Prostate gland (tissue), 2 donors: ENCODE measurements around the gene ZNF821. TPM values are rescaled to one million over a fixed set of nuclear protein-coding genes. Genes with fewer than 3 reads are reported as not detected.

ENCODE experiments used
- DNase-seq: peaks from one replicate; pipeline ENCODE4 v3.0.0-alpha.2; 2019; ENCODE audit warnings: low spot score
- H3K27ac ChIP-seq, 2 donors: fragments of 200-600 bp; sonication (generic); 2 replicates each; pipeline ENCODE4 v1.5.1; 2017 to 2019
- H3K27me3 ChIP-seq: fragments of 200-600 bp; sonication (generic); replicated peaks from 2 replicates; pipeline ENCODE4 v1.5.1; 2019; ENCODE audit not compliant: insufficient read depth
- H3K36me3 ChIP-seq, 2 donors: fragments of 200-600 bp; sonication (generic); 1 replicate in 1 of 2; 2 replicates in 1 of 2; pipeline versions ENCODE4 v1.5.1 to v1.8.1; 2017 to 2019
- H3K4me1 ChIP-seq: fragments of 200-600 bp; sonication (generic); replicated peaks from 2 replicates; pipeline ENCODE4 v1.5.1; 2019
- H3K4me3 ChIP-seq, 2 donors: fragments of 200-600 bp; sonication (generic); 2 replicates each; pipeline ENCODE4 v1.5.1; 2017 to 2019
- H3K9me3 ChIP-seq: fragments of 200-600 bp; sonication (generic); 2 replicates; pipeline ENCODE4 v1.5.1; 2017
- CTCF ChIP-seq, 4 experiments: fragments of 200-600 bp in 2 of 4; fragments of 450-650 bp in 2 of 4; sonication (generic) in 2 of 4; IDR thresholded peaks; 1 replicate in 3 of 4; 2 replicates in 1 of 4; pipeline ENCODE4 v1.5.1; 2016 to 2019; ENCODE audit warnings: antibody characterized with exemption in 4 of 4, mild to moderate bottlenecking in 2 of 4, moderate library complexity in 2 of 4
- POLR2A ChIP-seq: fragments of 450-650 bp; IDR thresholded peaks from one replicate; pipeline ENCODE4 v1.6.1; 2016; ENCODE audit warnings: antibody characterized with exemption, mild to moderate bottlenecking
- POLR2AphosphoS5 ChIP-seq: sonication (generic); formaldehyde crosslinking; IDR thresholded peaks from one replicate; pipeline ENCODE4 v1.6.1; 2017; ENCODE audit warnings: antibody characterized with exemption
- WGBS: methylation state at CpG from one replicate; pipeline ENCODE4 v1.1.5; 2018; 5-methylcytosine and 5-hydroxymethylcytosine counted together
- intact Hi-C: fragments of 100-400 bp; cut with DNase I; formaldehyde crosslinking; loops from one replicate; pipeline ENCODE4 v1.14.2; 2022
- total RNA-seq, 2 donors: library from RNA; depleted of rRNA; stranded (reverse); fragments of >200 nt; gene quantifications; one replicate each; pipeline ENCODE4 v1.1.0, GENCODE V29; 2016

The ZNF821 gene
- total RNA-seq, 2 donors from 2014 or later, result 20.0 to 26.6 TPM

- Histone ChIP-seq H3K4me3 (no peak overlapping the region), H3K27ac (no peak overlapping the region), H3K36me3 (peaks cover 7 to 11% of the 10 kb centered on the region in 2 donors), H3K4me1 (no peaks in the 10 kb centered on the region), H3K27me3 (no peaks in the 10 kb centered on the region), H3K9me3 (no peaks in the 10 kb centered on the region)
- whole genome bisulfite sequencing, result 81% methylated on average over 2 of the region's 2 CpGs
- intact Hi-C loops, result no loop called here
- TF ChIP-seq POLR2AphosphoS5 (no peak), POLR2A (no peak), CTCF (IDR thresholded peaks at IDR 0.05) (no peak)
- DNase-seq, result no peak
Measured at GRCh38 chr16:71920658-71921057, 36.7 kb upstream of the ZNF821 start.

- H3K27me3 ChIP-seq, result no peaks in the 10 kb centered on the region
- H3K4me1 ChIP-seq, result no peaks in the 10 kb centered on the region
- H3K27ac ChIP-seq, result no peak overlapping the region
- no peak overlapping the region for H3K4me3 ChIP-seq
- DNase-seq, result no peak
- peaks cover 7 to 11% of the 10 kb centered on the region in 2 donors for H3K36me3 ChIP-seq
- H3K9me3 ChIP-seq, result no peaks in the 10 kb centered on the region
- TF ChIP-seq POLR2AphosphoS5, result no peak
- no peak for TF ChIP-seq CTCF (IDR thresholded peaks at IDR 0.05)
- no peak for TF ChIP-seq POLR2A
- intact Hi-C loops, result no loop called here
- 70% methylated on average over 3 of the region's 3 CpGs for WGBS
Measured at GRCh38 chr16:71919035-71919434, 35.1 kb upstream of the ZNF821 start.

GRCh38 chr16:71917900-71918299, 33.9 kb upstream of the ZNF821 start:
- Histone ChIP-seq H3K27me3 (no peaks in the 10 kb centered on the region), H3K4me1 (no peaks in the 10 kb centered on the region), H3K36me3 (peaks cover 7 to 11% of the 10 kb centered on the region in 2 donors), H3K9me3 (no peaks in the 10 kb centered on the region), H3K27ac (no peak overlapping the region), H3K4me3 (no peak overlapping the region)
- DNase-seq, result no peak
- intact Hi-C loops, result no loop called here
- TF ChIP-seq POLR2A (no peak), CTCF (IDR thresholded peaks at IDR 0.05) (no peak)
- WGBS, result 68% methylated on average over 6 of the region's 6 CpGs

- no peak for DNase-seq
- Histone ChIP-seq H3K27me3 (no peaks in the 10 kb centered on the region), H3K4me1 (no peaks in the 10 kb centered on the region), H3K9me3 (no peaks in the 10 kb centered on the region), H3K36me3 (peaks cover 3 to 9% of the 10 kb centered on the region in 2 donors), H3K4me3 (no peak overlapping the region), H3K27ac (no peak overlapping the region)
- WGBS, result 95% methylated on average over 11 of the region's 11 CpGs
- intact Hi-C loops, result no loop called here
- TF ChIP-seq POLR2A (no peak), POLR2AphosphoS5 (no peak), CTCF (IDR thresholded peaks at IDR 0.05) (no peak)
Measured at GRCh38 chr16:71916397-71916920, 32.5 kb upstream of the ZNF821 start.

- H3K4me3 ChIP-seq, result no peak overlapping the region
- no peaks in the 10 kb centered on the region for H3K9me3 ChIP-seq
- H3K27ac ChIP-seq, result no peak overlapping the region
- no peak for TF ChIP-seq POLR2AphosphoS5
- no peak for TF ChIP-seq CTCF (IDR thresholded peaks at IDR 0.05)
- TF ChIP-seq POLR2A, result no peak
- H3K4me1 ChIP-seq, result peaks cover 2% of the 10 kb centered on the region
- no peaks in the 10 kb centered on the region for H3K27me3 ChIP-seq
- WGBS, result 98% methylated on average over 2 of the region's 2 CpGs
- intact Hi-C loops, result no loop called here
- peaks cover 0 to 3% of the 10 kb centered on the region in 2 donors for H3K36me3 ChIP-seq
- DNase-seq, result no peak
Measured at GRCh38 chr16:71915350-71915749, 31.4 kb upstream of the ZNF821 start.
